C4-2B (cell line): ENCODE measurements around the gene PIGH.

Source experiments
- CTCF ChIP-seq: fragments of 450-650 bp; conservative IDR thresholded peaks from 2 replicates; pipeline ENCODE4 v1.5.1; 2017; ENCODE audit warnings: mild to moderate bottlenecking
- ZFX ChIP-seq: fragments of 450-650 bp; IDR thresholded peaks from 2 replicates; pipeline ENCODE4 v1.6.1; 2017

GRCh38 chr14:67573228-67574010, 26.6 kb downstream of the PIGH start:
- no peak for TF ChIP-seq CTCF
- TF ChIP-seq ZFX = no peak
